ENCODE data around the gene STON1. TPM values are rescaled to one million over a fixed set of nuclear protein-coding genes. Genes with fewer than 3 reads are reported as not detected.

The STON1 gene
- total and polyA plus RNA-seq, 2 of the 8 experiments (the other 6 are each of a cell fraction or from before 2014, with no cell fraction given) = 5.0 to 10.1 TPM

GRCh38 chr2:48583961-48584360 lies 54.0 kb downstream of the STON1 start (continued):
- TF ChIP-seq FOSL1 (IDR thresholded peaks at IDR 0.05; ENCODE audit: insufficient read depth, low read depth, low read length) = no peak
- no peak for TF ChIP-seq BACH1 (IDR thresholded peaks at IDR 0.05; ENCODE audit: low read length)
- no peak for TF ChIP-seq MAFK (IDR thresholded peaks at IDR 0.05; ENCODE audit: low read depth, low read length)
- no peak for TF ChIP-seq GABPA (IDR thresholded peaks at IDR 0.05; ENCODE audit: borderline replicate concordance, insufficient read depth, low read length)
- TF ChIP-seq CBX5 (IDR thresholded peaks at IDR 0.05; ENCODE audit: low read depth, low read length) = no peak
- no peak for TF ChIP-seq RXRA (IDR thresholded peaks at IDR 0.05; ENCODE audit: insufficient read depth, low read depth, low read length)
